Smooth muscle cell (in vitro differentiated cells): ENCODE measurements around the gene YBX3. TPM values are rescaled to one million over a fixed set of nuclear protein-coding genes. Genes with fewer than 3 reads are reported as not detected.

Experiments
- DNase-seq: peaks from one replicate; lab custom pipeline; 2025; ENCODE audit not compliant: unreplicated experiment; lab: John Stamatoyannopoulos, UW
- H2AFZ ChIP-seq: fragments of 200-600 bp; sonication (generic); 2 replicates; pipeline ENCODE4 v1.6.0; 2016; ENCODE audit warnings: antibody characterized with exemption, low read depth, mild to moderate bottlenecking
- H3F3A ChIP-seq: fragments of 200-600 bp; sonication (generic); 2 replicates; pipeline ENCODE4 v1.6.0; 2017; ENCODE audit warnings: antibody characterized with exemption, low read depth
- H3K27ac ChIP-seq: fragments of 200-600 bp; sonication (generic); 2 replicates; pipeline ENCODE4 v1.5.1; 2016; ENCODE audit warnings: low read depth, mild to moderate bottlenecking
- H3K27me3 ChIP-seq: fragments of 200-600 bp; sonication (generic); 2 replicates; pipeline ENCODE4 v1.6.1; 2016; ENCODE audit warnings: low read depth, mild to moderate bottlenecking
- H3K36me3 ChIP-seq: fragments of 200-600 bp; sonication (generic); 2 replicates; pipeline ENCODE4 v1.5.1; 2016; ENCODE audit warnings: low read depth
- H3K4me1 ChIP-seq: fragments of 200-600 bp; sonication (generic); 2 replicates; pipeline ENCODE4 v1.5.1; 2016; ENCODE audit warnings: low read depth
- H3K4me2 ChIP-seq: fragments of 200-600 bp; sonication (generic); 2 replicates; pipeline ENCODE4 v1.6.0; 2016; ENCODE audit warnings: mild to moderate bottlenecking
- H3K4me3 ChIP-seq: fragments of 200-600 bp; sonication (generic); 2 replicates; pipeline ENCODE4 v1.5.1; 2016; ENCODE audit warnings: mild to moderate bottlenecking
- H3K79me2 ChIP-seq: fragments of 200-600 bp; sonication (generic); 2 replicates; pipeline ENCODE4 v1.6.0; 2016; ENCODE audit warnings: low read depth, mild to moderate bottlenecking
- H3K9ac ChIP-seq: fragments of 200-600 bp; sonication (generic); 2 replicates; pipeline ENCODE4 v1.6.0; 2016; ENCODE audit warnings: low read depth
- H3K9me3 ChIP-seq: fragments of 200-600 bp; sonication (generic); replicated peaks from 2 replicates; pipeline ENCODE4 v1.5.1; 2016; ENCODE audit warnings: low read depth
- H4K20me1 ChIP-seq: fragments of 200-600 bp; sonication (generic); 2 replicates; pipeline ENCODE4 v1.6.0; 2016; ENCODE audit warnings: low read depth
- CTCF ChIP-seq: fragments of 200-600 bp; sonication (generic); IDR thresholded peaks from 2 replicates; pipeline ENCODE4 v1.5.1; 2017; ENCODE audit warnings: borderline replicate concordance, mild to moderate bottlenecking, antibody characterized with exemption; ENCODE audit not compliant: insufficient read depth, poor library complexity, severe bottlenecking
- whole genome bisulfite sequencing: methylation state at CpG from one replicate; pipeline ENCODE4 v1.1.7; 2016; ENCODE audit warnings: low lambda C conversion rate; 5-methylcytosine and 5-hydroxymethylcytosine counted together
- polyA plus RNA-seq: library from polyadenylated mRNA; unstranded; fragments of >200 nt; fragmentation: Nextera tagmentation; extraction: Ambion mirVana; gene quantifications from 2 replicates; pipeline ENCODE4 v1.2.1, GENCODE V29; 2016
- total RNA-seq: library from RNA; depleted of rRNA; stranded (reverse); fragments of >200 nt; gene quantifications from 2 replicates; pipeline ENCODE4 v1.2.3, GENCODE V29; 2014

YBX3 gene
- total RNA-seq = 93.5 and 129 TPM in 2 replicates
- 188 and 237 TPM in 2 replicates for polyA plus RNA-seq

DNA sequence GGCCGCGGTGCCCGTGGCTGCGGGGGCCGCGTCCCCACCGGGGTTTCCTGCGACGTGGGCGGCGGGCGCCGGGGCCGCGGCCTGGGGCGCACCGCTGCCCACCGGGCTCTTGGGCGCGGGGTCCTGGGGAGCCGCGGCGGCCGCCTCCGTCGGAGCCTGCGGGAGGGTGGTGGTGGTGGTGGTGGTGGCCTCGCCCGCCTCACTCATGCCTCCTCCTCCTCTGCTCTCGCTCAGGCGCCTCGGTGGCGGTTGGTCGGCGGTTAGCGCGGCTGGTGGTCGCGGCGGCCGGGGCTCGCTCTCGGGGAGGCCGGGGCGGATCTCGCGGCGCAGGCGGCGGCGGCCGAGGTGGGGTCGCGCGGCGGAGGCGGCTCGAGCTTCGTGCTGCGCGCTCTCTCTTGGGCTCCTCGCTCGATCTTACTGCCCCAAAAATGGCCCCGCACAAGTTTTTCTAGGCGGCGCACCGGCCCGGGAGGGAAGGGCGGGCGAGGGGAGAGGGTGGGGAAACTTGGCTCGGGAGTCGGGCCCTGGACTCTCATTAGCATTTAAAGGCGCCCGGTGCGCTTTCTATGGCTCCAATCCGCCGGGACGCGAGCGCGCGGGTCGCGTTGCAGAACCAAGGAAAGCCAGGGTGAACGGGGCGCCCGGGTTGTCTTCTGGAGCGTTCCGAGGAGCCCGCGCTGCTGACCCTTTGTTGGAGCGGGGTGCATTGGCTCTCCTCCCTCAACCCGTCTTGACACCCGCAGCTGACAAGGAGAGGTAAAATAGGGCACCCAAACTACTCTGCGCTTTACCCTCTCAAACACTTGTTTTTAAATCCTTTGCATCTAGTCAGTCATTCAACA is at the start of gene YBX3:
Gene YBX3, minus strand, starts transcription at position 419 of the 842 bp plus-strand sequence. Its CDS starts 212 bp downstream, at position 207.
- Histone ChIP-seq H3K4me2 (peak within 1 kb of the TSS; percentile 87), H3K4me3 (peak within 1 kb of the TSS; percentile 95), H3K27me3 (peaks cover 7% of the 10 kb centered on the region), H2AFZ (peak within 1 kb of the TSS; percentile 50), H4K20me1 (peaks cover 28% of the 10 kb centered on the region), H3K79me2 (peaks cover 45% of the 10 kb centered on the region), H3K27ac (peak within 1 kb of the TSS; percentile 96), H3K9ac (peak within 1 kb of the TSS; percentile 94), H3K4me1 (peaks cover 40% of the 10 kb centered on the region), H3K9me3 (no peaks in the 10 kb centered on the region), H3F3A (peaks cover 29% of the 10 kb centered on the region), H3K36me3 (no peaks in the 10 kb centered on the region)
- WGBS = under 1% methylated on average over 65 of the region's 95 CpGs
- no peak for TF ChIP-seq CTCF
- DNase-seq = peak; percentile 67

- no peaks in the 10 kb centered on the region for H4K20me1 ChIP-seq
- TF ChIP-seq CTCF = peak; percentile 77
These were observed 48.1 kb upstream of the YBX3 start for GRCh38 chr12:10771132-10771733.

DNA sequence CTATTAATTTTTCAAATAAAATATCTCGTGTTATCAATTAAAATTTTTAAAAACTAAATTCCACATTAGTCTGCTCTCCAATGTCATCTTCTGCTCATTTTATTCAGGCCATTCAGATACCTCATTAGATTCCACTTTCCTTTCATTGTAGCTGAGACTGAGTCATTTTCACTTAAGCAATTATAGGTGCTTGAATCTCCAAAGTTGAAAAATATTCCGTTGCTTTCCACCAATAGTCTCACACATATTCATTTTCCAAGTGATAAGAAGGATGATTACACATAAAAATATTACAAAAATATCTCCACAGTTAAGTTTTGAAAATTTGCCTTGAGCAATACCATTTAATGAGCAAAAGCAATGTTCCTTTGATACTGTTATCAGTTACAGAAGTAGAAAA is 36.5 kb upstream of the YBX3 start:
- H4K20me1 ChIP-seq = no peaks in the 10 kb centered on the region
- WGBS = 55% methylated on average over 2 of the region's 2 CpGs
- H3K9me3 ChIP-seq = peaks cover 3% of the 10 kb centered on the region
- no peak overlapping the region for H3K4me2 ChIP-seq
- no peak for DNase-seq
- H3K27ac ChIP-seq = no peak overlapping the region
- no peaks in the 10 kb centered on the region for H3K4me1 ChIP-seq
- H2AFZ ChIP-seq = no peak overlapping the region
- no peak overlapping the region for H3K9ac ChIP-seq
- peaks cover 26% of the 10 kb centered on the region for H3K27me3 ChIP-seq
- no peaks in the 10 kb centered on the region for H3K79me2 ChIP-seq
- H3K4me3 ChIP-seq = no peak overlapping the region
- no peaks in the 10 kb centered on the region for H3F3A ChIP-seq
- no peak for TF ChIP-seq CTCF
- H3K36me3 ChIP-seq = no peaks in the 10 kb centered on the region

More at GRCh38 chr12:10771132-10771733, 48.1 kb upstream of the YBX3 start:
- no peak overlapping the region for H3K9ac ChIP-seq
- no peak overlapping the region for H3K4me2 ChIP-seq
- H3F3A ChIP-seq = no peaks in the 10 kb centered on the region
- H2AFZ ChIP-seq = no peak overlapping the region
- peaks cover 78% of the 10 kb centered on the region for H3K27me3 ChIP-seq
- no peaks in the 10 kb centered on the region for H3K36me3 ChIP-seq
- no peak for DNase-seq
- H3K4me3 ChIP-seq = no peak overlapping the region
- H3K9me3 ChIP-seq = no peaks in the 10 kb centered on the region
- H3K79me2 ChIP-seq = no peaks in the 10 kb centered on the region
- WGBS = 4% methylated on average over 1 of the region's 1 CpG
- H3K4me1 ChIP-seq = no peaks in the 10 kb centered on the region
- H3K27ac ChIP-seq = no peak overlapping the region
